NT2/D1 (cell line): ENCODE data around the gene OGFOD2.

Source experiments
- DNase-seq: peaks from one replicate; pipeline ENCODE4 v3.0.0-alpha.2; 2011; ENCODE audit warnings: low read depth, low spot score
- H3K27me3 ChIP-seq: 2 replicates; pipeline ENCODE4 v1.6.0; 2011; ENCODE audit warnings: mild to moderate bottlenecking; ENCODE audit not compliant: insufficient read length, insufficient read depth
- H3K36me3 ChIP-seq: 2 replicates; pipeline ENCODE4 v1.6.1; 2011; ENCODE audit warnings: mild to moderate bottlenecking, low read length, mixed read lengths; ENCODE audit not compliant: insufficient read depth, insufficient read length
- H3K4me1 ChIP-seq: 2 replicates; pipeline ENCODE4 v1.5.1; 2011; ENCODE audit not compliant: insufficient read depth, insufficient read length
- H3K4me3 ChIP-seq: 2 replicates; pipeline ENCODE4 v1.5.1; 2011; ENCODE audit warnings: low read depth; ENCODE audit not compliant: insufficient read length
- H3K9ac ChIP-seq: 2 replicates; pipeline ENCODE4 v1.6.0; 2011; ENCODE audit warnings: low read depth; ENCODE audit not compliant: insufficient read length
- H3K9me3 ChIP-seq: 2 replicates; pipeline ENCODE4 v1.5.1; 2011; ENCODE audit warnings: mild to moderate bottlenecking, low read length; ENCODE audit not compliant: insufficient read depth
- SUZ12 ChIP-seq: IDR thresholded peaks from 2 replicates; pipeline ENCODE4 v1.6.1; 2011; ENCODE audit not compliant: insufficient read length, insufficient read depth; ENCODE audit errors: extremely low read depth
- YY1 ChIP-seq: IDR thresholded peaks from 2 replicates; pipeline ENCODE4 v1.6.1; 2011; ENCODE audit not compliant: insufficient read length, insufficient read depth
- ZNF274 ChIP-seq: IDR thresholded peaks from 2 replicates; pipeline ENCODE4 v1.6.1; 2011; ENCODE audit warnings: mild to moderate bottlenecking, low read depth, low read length

OGFOD2 gene

GRCh38 chr12:122944605-122945592 is 30.1 kb upstream of the OGFOD2 start:
- H3K4me3 ChIP-seq: no peak overlapping the region
- no peak for DNase-seq
- H3K9me3 ChIP-seq: no peaks in the 10 kb centered on the region
- no peak overlapping the region for H3K9ac ChIP-seq
- TF ChIP-seq ZNF274 (no peak), SUZ12 (no peak), YY1 (no peak)
- peaks cover 26% of the 10 kb centered on the region for H3K4me1 ChIP-seq
- H3K27me3 ChIP-seq: peaks cover 4% of the 10 kb centered on the region
- H3K36me3 ChIP-seq: peaks cover 2% of the 10 kb centered on the region

GRCh38 chr12:122946690-122947341 is 28.2 kb upstream of the OGFOD2 start:
- no peak for TF ChIP-seq SUZ12
- no peak for TF ChIP-seq ZNF274
- TF ChIP-seq YY1: no peak
- H3K9ac ChIP-seq: peak overlapping the region; percentile 3
- H3K27me3 ChIP-seq: peaks cover 13% of the 10 kb centered on the region
- no peaks in the 10 kb centered on the region for H3K9me3 ChIP-seq
- peaks cover 2% of the 10 kb centered on the region for H3K36me3 ChIP-seq
- H3K4me3 ChIP-seq: no peak overlapping the region
- H3K4me1 ChIP-seq: peaks cover 21% of the 10 kb centered on the region
- DNase-seq: no peak

GRCh38 chr12:122947352-122947792 is 27.7 kb upstream of the OGFOD2 start:
- Histone ChIP-seq H3K36me3 (peaks cover 2% of the 10 kb centered on the region), H3K4me1 (peaks cover 21% of the 10 kb centered on the region), H3K9me3 (no peaks in the 10 kb centered on the region), H3K4me3 (no peak overlapping the region), H3K27me3 (peaks cover 13% of the 10 kb centered on the region), H3K9ac (no peak overlapping the region)
- no peak for DNase-seq
- no peak for TF ChIP-seq YY1
- TF ChIP-seq SUZ12: no peak
- TF ChIP-seq ZNF274: no peak

GRCh38 chr12:122948605-122949004 is 26.4 kb upstream of the OGFOD2 start:
- no peak overlapping the region for H3K9ac ChIP-seq
- no peak overlapping the region for H3K4me3 ChIP-seq
- peaks cover 20% of the 10 kb centered on the region for H3K27me3 ChIP-seq
- no peak for DNase-seq
- H3K9me3 ChIP-seq: no peaks in the 10 kb centered on the region
- no peak for TF ChIP-seq SUZ12
- no peak for TF ChIP-seq ZNF274
- no peak for TF ChIP-seq YY1
- peaks cover 2% of the 10 kb centered on the region for H3K36me3 ChIP-seq
- peaks cover 20% of the 10 kb centered on the region for H3K4me1 ChIP-seq

GRCh38 chr12:122949405-122949804 is 25.6 kb upstream of the OGFOD2 start:
- Histone ChIP-seq H3K9me3 (no peaks in the 10 kb centered on the region), H3K27me3 (peaks cover 20% of the 10 kb centered on the region), H3K4me3 (no peak overlapping the region)

GRCh38 chr12:122949816-122950675 is 25.0 kb upstream of the OGFOD2 start:
- Histone ChIP-seq H3K9me3 (no peaks in the 10 kb centered on the region), H3K4me3 (no peak overlapping the region), H3K36me3 (peaks cover 2% of the 10 kb centered on the region), H3K27me3 (peaks cover 20% of the 10 kb centered on the region), H3K9ac (no peak overlapping the region), H3K4me1 (peaks cover 13% of the 10 kb centered on the region)
- no peak for DNase-seq
- TF ChIP-seq YY1 (no peak), ZNF274 (no peak), SUZ12 (no peak)

More at GRCh38 chr12:122949405-122949804, 25.6 kb upstream of the OGFOD2 start:
- TF ChIP-seq SUZ12 (no peak), YY1 (no peak), ZNF274 (no peak)
- H3K9ac ChIP-seq: no peak overlapping the region
- no peak for DNase-seq
- peaks cover 2% of the 10 kb centered on the region for H3K36me3 ChIP-seq
- peaks cover 19% of the 10 kb centered on the region for H3K4me1 ChIP-seq
